HEK293 (cell line): ENCODE data around the gene PPP1R14B.

Experiments used
- CTCF ChIA-PET: fragments of 350-600 bp; formaldehyde crosslinking; extraction: SDS; loops from one replicate; lab custom pipeline; 2021; ENCODE audit warnings: antibody characterized with exemption; lab: Yijun Ruan, JAX
- POLR2A ChIA-PET: fragments of 300-600 bp; formaldehyde crosslinking; extraction: SDS; loops from one replicate; lab custom pipeline; 2020; ENCODE audit warnings: antibody characterized with exemption, inconsistent platforms; lab: Yijun Ruan, JAX
- H3K27ac ChIP-seq: fragments of 200-500 bp; sonication (Bioruptor generic); 2 replicates; pipeline ENCODE4 v1.5.1; 2014; ENCODE audit warnings: low read depth, low read length, control low read depth, inconsistent platforms; ENCODE audit errors: extremely low read depth
- H3K36me3 ChIP-seq, 2 experiments: fragments of 200-500 bp in 1 of 2; sonication (Bioruptor generic) in 1 of 2; 1 replicate in 1 of 2; 2 replicates in 1 of 2; pipeline ENCODE4 v1.5.1; 2014 to 2017; ENCODE audit warnings: inconsistent platforms in 2 of 2, low read length in 2 of 2; ENCODE audit not compliant: control insufficient read depth in 2 of 2, insufficient read depth in 1 of 2
- H3K4me1 ChIP-seq: fragments of 200-500 bp; sonication (Bioruptor generic); 2 replicates; pipeline ENCODE4 v1.5.1; 2014; ENCODE audit warnings: mild to moderate bottlenecking, low read length, inconsistent platforms; ENCODE audit not compliant: control insufficient read depth, insufficient read depth
- H3K4me3 ChIP-seq: 2 replicates; pipeline ENCODE4 v1.5.1; 2011; ENCODE audit warnings: low read depth, mild to moderate bottlenecking, control low read depth, low read length, moderate library complexity
- H3K9me3 ChIP-seq: fragments of 200-500 bp; sonication (Bioruptor generic); 2 replicates; pipeline ENCODE4 v1.5.1; 2014; ENCODE audit warnings: low read depth, low read length, inconsistent platforms; ENCODE audit not compliant: control insufficient read depth, insufficient read depth
- MZF1 ChIP-seq: fragments of 450-650 bp; formaldehyde crosslinking; IDR thresholded peaks from 2 replicates; pipeline ENCODE4 v1.5.1; 2017; ENCODE audit warnings: missing biosample characterization, missing genetic modification characterization, borderline replicate concordance
- RBAK ChIP-seq: fragments of 450-650 bp; formaldehyde crosslinking; IDR thresholded peaks from 2 replicates; pipeline ENCODE4 v1.5.1; 2016; ENCODE audit warnings: missing biosample characterization, missing genetic modification characterization
- REST ChIP-seq: fragments of 450-650 bp; formaldehyde crosslinking; IDR thresholded peaks from 2 replicates; pipeline ENCODE4 v1.5.1; 2016; ENCODE audit warnings: missing biosample characterization, missing genetic modification characterization
- ZBTB1 ChIP-seq: fragments of 450-650 bp; formaldehyde crosslinking; IDR thresholded peaks from 2 replicates; pipeline ENCODE4 v1.5.1; 2016; ENCODE audit warnings: missing biosample characterization, missing genetic modification characterization
- ZBTB10 ChIP-seq: fragments of 450-650 bp; formaldehyde crosslinking; IDR thresholded peaks from 2 replicates; pipeline ENCODE4 v1.5.1; 2016; ENCODE audit warnings: missing biosample characterization, missing genetic modification characterization
- ZNF114 ChIP-seq: fragments of 450-650 bp; formaldehyde crosslinking; IDR thresholded peaks from 2 replicates; pipeline ENCODE4 v1.5.0; 2017; ENCODE audit warnings: missing biosample characterization, missing genetic modification characterization
- ZNF132 ChIP-seq: fragments of 450-650 bp; formaldehyde crosslinking; IDR thresholded peaks from 2 replicates; pipeline ENCODE4 v1.5.1; 2017; ENCODE audit warnings: missing biosample characterization, missing genetic modification characterization, borderline replicate concordance
- ZNF155 ChIP-seq: fragments of 450-650 bp; formaldehyde crosslinking; IDR thresholded peaks from 2 replicates; pipeline ENCODE4 v1.5.1; 2016; ENCODE audit warnings: missing biosample characterization, missing genetic modification characterization
- ZNF184 ChIP-seq: fragments of 450-650 bp; IDR thresholded peaks from 2 replicates; pipeline ENCODE4 v1.5.1; 2018; ENCODE audit warnings: missing biosample characterization, mild to moderate bottlenecking, missing genetic modification characterization
- ZNF266 ChIP-seq: fragments of 450-650 bp; formaldehyde crosslinking; IDR thresholded peaks from 2 replicates; pipeline ENCODE4 v1.5.1; 2016; ENCODE audit warnings: missing biosample characterization, missing genetic modification characterization, low read depth
- ZNF274 ChIP-seq, 2 experiments: fragments of 200-500 bp in 1 of 2; fragments of 450-650 bp in 1 of 2; sonication (Bioruptor generic) in 1 of 2; formaldehyde crosslinking in 1 of 2; IDR thresholded peaks; 2 replicates each; pipeline versions ENCODE4 v1.5.1 to v1.6.1; 2014 to 2016; ENCODE audit warnings: borderline replicate concordance in 1 of 2, inconsistent platforms in 1 of 2, low read length in 1 of 2, missing biosample characterization in 1 of 2, missing genetic modification characterization in 1 of 2
- ZNF404 ChIP-seq: fragments of 450-650 bp; formaldehyde crosslinking; IDR thresholded peaks from 2 replicates; pipeline ENCODE4 v1.5.1; 2017; ENCODE audit warnings: missing biosample characterization, missing genetic modification characterization
- ZNF529 ChIP-seq: fragments of 450-650 bp; formaldehyde crosslinking; IDR thresholded peaks from 2 replicates; pipeline ENCODE4 v1.5.1; 2017; ENCODE audit warnings: missing genetic modification characterization, missing biosample characterization; ENCODE audit not compliant: insufficient replicate concordance
- ZNF560 ChIP-seq: fragments of 450-650 bp; formaldehyde crosslinking; IDR thresholded peaks from 2 replicates; pipeline ENCODE4 v1.5.1; 2017; ENCODE audit warnings: missing biosample characterization, missing genetic modification characterization, borderline replicate concordance
- ZNF561 ChIP-seq: fragments of 450-650 bp; IDR thresholded peaks from 2 replicates; pipeline ENCODE4 v1.5.1; 2018; ENCODE audit warnings: missing biosample characterization, missing genetic modification characterization, borderline replicate concordance
- ZNF664 ChIP-seq: fragments of 450-650 bp; formaldehyde crosslinking; IDR thresholded peaks from 2 replicates; pipeline ENCODE4 v1.5.1; 2016; ENCODE audit warnings: missing biosample characterization, missing genetic modification characterization
- ZNF677 ChIP-seq: fragments of 450-650 bp; IDR thresholded peaks from 2 replicates; pipeline ENCODE4 v1.5.0; 2018; ENCODE audit warnings: missing biosample characterization, mild to moderate bottlenecking, missing genetic modification characterization, moderate library complexity
- ZNF792 ChIP-seq: fragments of 450-650 bp; formaldehyde crosslinking; IDR thresholded peaks from 2 replicates; pipeline ENCODE4 v1.5.1; 2016; ENCODE audit warnings: missing biosample characterization, missing genetic modification characterization
- ZNF830 ChIP-seq: fragments of 450-650 bp; IDR thresholded peaks from 2 replicates; pipeline ENCODE4 v1.5.0; 2018; ENCODE audit warnings: missing biosample characterization, missing genetic modification characterization, low read depth, mild to moderate bottlenecking, moderate library complexity
- TF ChIP-seq, protein P1 (sequence below): fragments of 450-650 bp; formaldehyde crosslinking; IDR thresholded peaks from 2 replicates; pipeline ENCODE4 v1.5.1; 2017; ENCODE audit warnings: missing biosample characterization, mild to moderate bottlenecking, missing genetic modification characterization, moderate library complexity

PPP1R14B gene

GRCh38 chr11:64208796-64209562, 37.8 kb downstream of the PPP1R14B start:
- ChIA-PET POLR2A (interaction anchor here (0.9 to 1.5 kb wide), 2 partner anchors 11 to 17 kb away, joined by 3 to 5 read pairs; partner anchors contain the start of genes NUDT22 and TRPT1), CTCF (no interaction called here)
- Histone ChIP-seq H3K27ac (no peak overlapping the region), H3K36me3 (peaks cover 0 to 32% of the 10 kb centered on the region in 2 experiments; a peak in 2 of 3 replicates), H3K4me3 (no peak overlapping the region), H3K9me3 (no peaks in the 10 kb centered on the region), H3K4me1 (0 out of 2 replicates have a peak, but pooled peaks cover 6% of the 10 kb centered on the region)
- TF ChIP-seq ZNF132 (tag by site-specific recombination) = no peak
- no peak for TF ChIP-seq ZNF114 (tag by site-specific recombination)
- TF ChIP-seq REST (tag by site-specific recombination) = no peak
- no peak for TF ChIP-seq ZNF404 (tag by site-specific recombination)
- no peak for TF ChIP-seq ZNF266
- TF ChIP-seq, protein P1, sequence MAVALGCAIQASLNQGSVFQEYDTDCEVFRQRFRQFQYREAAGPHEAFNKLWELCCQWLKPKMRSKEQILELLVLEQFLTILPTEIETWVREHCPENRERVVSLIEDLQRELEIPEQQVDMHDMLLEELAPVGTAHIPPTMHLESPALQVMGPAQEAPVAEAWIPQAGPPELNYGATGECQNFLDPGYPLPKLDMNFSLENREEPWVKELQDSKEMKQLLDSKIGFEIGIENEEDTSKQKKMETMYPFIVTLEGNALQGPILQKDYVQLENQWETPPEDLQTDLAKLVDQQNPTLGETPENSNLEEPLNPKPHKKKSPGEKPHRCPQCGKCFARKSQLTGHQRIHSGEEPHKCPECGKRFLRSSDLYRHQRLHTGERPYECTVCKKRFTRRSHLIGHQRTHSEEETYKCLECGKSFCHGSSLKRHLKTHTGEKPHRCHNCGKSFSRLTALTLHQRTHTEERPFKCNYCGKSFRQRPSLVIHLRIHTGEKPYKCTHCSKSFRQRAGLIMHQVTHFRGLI (tag by site-specific recombination) = no peak
- no peak for TF ChIP-seq ZNF830 (tag by site-specific recombination)
- TF ChIP-seq ZNF677 (tag by site-specific recombination) = no peak
- TF ChIP-seq ZNF155 = no peak
- TF ChIP-seq ZNF184 (tag by site-specific recombination) = no peak

DNA sequence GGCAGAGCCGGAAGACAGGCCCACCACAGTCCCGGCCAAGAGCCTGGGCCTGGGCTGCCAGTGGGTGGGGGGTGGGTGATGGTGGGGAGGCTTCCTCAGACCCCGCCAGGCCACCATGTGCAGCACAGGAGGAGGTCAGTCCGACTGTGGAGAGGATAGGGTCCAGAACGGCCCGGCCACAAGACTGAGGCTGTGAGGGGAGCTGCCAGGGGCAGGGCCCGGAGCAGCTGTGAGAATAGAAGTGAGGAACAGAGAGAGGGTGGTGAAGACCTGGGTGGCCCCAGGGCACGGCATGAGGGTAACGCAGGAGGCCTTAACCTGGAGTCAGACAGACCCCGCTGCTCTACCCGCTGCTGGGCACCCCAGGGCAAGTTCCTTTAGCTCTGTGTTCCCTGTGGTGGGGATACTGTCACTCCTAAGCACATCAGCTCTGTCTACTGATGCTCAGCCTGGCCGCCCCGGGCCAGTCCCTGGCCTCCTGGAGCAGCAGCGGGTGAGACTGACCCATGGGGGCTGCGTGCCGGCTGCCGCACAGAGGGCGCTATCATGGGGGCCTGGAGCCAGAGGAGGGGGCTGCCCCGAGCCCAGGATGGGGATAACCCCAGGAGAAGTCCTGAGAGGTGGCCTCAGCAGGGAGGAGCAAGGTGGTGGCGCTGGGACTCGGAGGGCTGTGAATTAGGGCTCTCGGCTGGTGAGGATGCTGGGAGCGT, 38.5 kb downstream of the PPP1R14B start:
- H3K4me3 ChIP-seq = no peak overlapping the region
- H3K36me3 ChIP-seq = peaks cover 0 to 39% of the 10 kb centered on the region in 2 experiments; a peak in 2 of 3 replicates
- ChIA-PET CTCF (interaction anchor here (0.5 to 0.6 kb wide), 2 partner anchors 31 to 147 kb away, joined by 3 read pairs; no protein-coding TSS in a partner anchor), POLR2A (interaction anchor here (0.7 to 4.7 kb wide), 4 partner anchors 18 to 77 kb away, joined by 3 to 32 read pairs (median 5); partner anchors contain the start of genes BAD, NUDT22, STIP1 and TRPT1)
- no peak overlapping the region for H3K27ac ChIP-seq
- no peaks in the 10 kb centered on the region for H3K9me3 ChIP-seq
- 0 out of 2 replicates have a peak, but pooled peaks cover 8% of the 10 kb centered on the region for H3K4me1 ChIP-seq
- TF ChIP-seq ZNF274 (IDR thresholded peaks at IDR 0.05; ENCODE audit: low read length) (no peak), ZNF274 (tag by site-specific recombination; IDR thresholded peaks at IDR 0.05; ENCODE audit: borderline replicate concordance) (no peak), ZNF529 (tag by site-specific recombination) (no peak), ZBTB1 (tag by site-specific recombination) (no peak), ZNF561 (no peak), ZNF664 (tag by site-specific recombination) (no peak), ZNF560 (no peak), ZNF792 (tag by site-specific recombination) (no peak), ZNF677 (tag by site-specific recombination) (no peak), MZF1 (tag by site-specific recombination) (no peak), RBAK (tag by site-specific recombination) (no peak), ZBTB10 (tag by site-specific recombination) (no peak), REST (tag by site-specific recombination) (no peak)
